HEK293 (cell line): ENCODE measurements around the gene COX6A1.

Source experiments
- CTCF ChIA-PET: fragments of 350-600 bp; formaldehyde crosslinking; extraction: SDS; loops from one replicate; lab custom pipeline; 2021; ENCODE audit warnings: antibody characterized with exemption; lab: Yijun Ruan, JAX
- POLR2A ChIA-PET: fragments of 300-600 bp; formaldehyde crosslinking; extraction: SDS; loops from one replicate; lab custom pipeline; 2020; ENCODE audit warnings: antibody characterized with exemption, inconsistent platforms; lab: Yijun Ruan, JAX
- H3K27ac ChIP-seq: fragments of 200-500 bp; sonication (Bioruptor generic); 2 replicates; pipeline ENCODE4 v1.5.1; 2014; ENCODE audit warnings: low read depth, low read length, control low read depth, inconsistent platforms; ENCODE audit errors: extremely low read depth
- H3K36me3 ChIP-seq, 2 experiments: fragments of 200-500 bp in 1 of 2; sonication (Bioruptor generic) in 1 of 2; 1 replicate in 1 of 2; 2 replicates in 1 of 2; pipeline ENCODE4 v1.5.1; 2014 to 2017; ENCODE audit warnings: inconsistent platforms in 2 of 2, low read length in 2 of 2; ENCODE audit not compliant: control insufficient read depth in 2 of 2, insufficient read depth in 1 of 2
- H3K4me1 ChIP-seq: fragments of 200-500 bp; sonication (Bioruptor generic); 2 replicates; pipeline ENCODE4 v1.5.1; 2014; ENCODE audit warnings: mild to moderate bottlenecking, low read length, inconsistent platforms; ENCODE audit not compliant: control insufficient read depth, insufficient read depth
- H3K4me3 ChIP-seq: 2 replicates; pipeline ENCODE4 v1.5.1; 2011; ENCODE audit warnings: low read depth, mild to moderate bottlenecking, control low read depth, low read length, moderate library complexity
- H3K9me3 ChIP-seq: fragments of 200-500 bp; sonication (Bioruptor generic); 2 replicates; pipeline ENCODE4 v1.5.1; 2014; ENCODE audit warnings: low read depth, low read length, inconsistent platforms; ENCODE audit not compliant: control insufficient read depth, insufficient read depth
- HIC1 ChIP-seq: fragments of 450-650 bp; formaldehyde crosslinking; IDR thresholded peaks from 2 replicates; pipeline ENCODE4 v1.5.1; 2016; ENCODE audit warnings: missing biosample characterization, missing genetic modification characterization
- PRDM6 ChIP-seq: fragments of 450-650 bp; formaldehyde crosslinking; IDR thresholded peaks from 2 replicates; pipeline ENCODE4 v1.5.1; 2017; ENCODE audit warnings: missing biosample characterization, missing genetic modification characterization
- ZBTB11 ChIP-seq: fragments of 450-650 bp; formaldehyde crosslinking; conservative IDR thresholded peaks from 2 replicates; pipeline ENCODE4 v1.5.1; 2016; ENCODE audit warnings: low read depth, missing biosample characterization, missing genetic modification characterization
- ZBTB20 ChIP-seq: fragments of 450-650 bp; formaldehyde crosslinking; IDR thresholded peaks from 2 replicates; pipeline ENCODE4 v1.5.1; 2016; ENCODE audit warnings: missing biosample characterization, missing genetic modification characterization
- ZNF280C ChIP-seq: fragments of 450-650 bp; formaldehyde crosslinking; IDR thresholded peaks from 2 replicates; pipeline ENCODE4 v1.5.1; 2016; ENCODE audit warnings: missing biosample characterization, missing genetic modification characterization
- ZNF394 ChIP-seq: fragments of 450-650 bp; formaldehyde crosslinking; IDR thresholded peaks from 2 replicates; pipeline ENCODE4 v1.5.1; 2016; ENCODE audit warnings: missing biosample characterization, missing genetic modification characterization, mild to moderate bottlenecking, moderate library complexity, borderline replicate concordance
- ZNF426 ChIP-seq: fragments of 450-650 bp; formaldehyde crosslinking; IDR thresholded peaks from 2 replicates; pipeline ENCODE4 v1.5.1; 2017; ENCODE audit warnings: missing biosample characterization, missing genetic modification characterization, mild to moderate bottlenecking, inconsistent platforms, moderate library complexity
- ZNF521 ChIP-seq: fragments of 450-650 bp; formaldehyde crosslinking; IDR thresholded peaks from 2 replicates; pipeline ENCODE4 v1.5.1; 2017; ENCODE audit warnings: missing biosample characterization, mild to moderate bottlenecking, missing genetic modification characterization
- ZNF549 ChIP-seq: fragments of 450-650 bp; IDR thresholded peaks from 2 replicates; pipeline ENCODE4 v1.5.1; 2018; ENCODE audit warnings: missing biosample characterization, missing genetic modification characterization, mild to moderate bottlenecking, inconsistent platforms, moderate library complexity
- ZNF555 ChIP-seq: fragments of 450-650 bp; formaldehyde crosslinking; conservative IDR thresholded peaks from 2 replicates; pipeline ENCODE4 v1.5.1; 2017; ENCODE audit warnings: missing biosample characterization, mild to moderate bottlenecking, missing genetic modification characterization, inconsistent platforms
- ZNF677 ChIP-seq: fragments of 450-650 bp; IDR thresholded peaks from 2 replicates; pipeline ENCODE4 v1.5.0; 2018; ENCODE audit warnings: missing biosample characterization, mild to moderate bottlenecking, missing genetic modification characterization, moderate library complexity
- ZNF76 ChIP-seq: fragments of 450-650 bp; formaldehyde crosslinking; IDR thresholded peaks from 2 replicates; pipeline ENCODE4; 2016; ENCODE audit warnings: low read depth, missing biosample characterization, missing genetic modification characterization, borderline replicate concordance
- ZNF768 ChIP-seq: fragments of 450-650 bp; formaldehyde crosslinking; IDR thresholded peaks from 2 replicates; pipeline ENCODE4 v1.5.1; 2018; ENCODE audit warnings: missing biosample characterization, mild to moderate bottlenecking, missing genetic modification characterization
- ZNF792 ChIP-seq: fragments of 450-650 bp; formaldehyde crosslinking; IDR thresholded peaks from 2 replicates; pipeline ENCODE4 v1.5.1; 2016; ENCODE audit warnings: missing biosample characterization, missing genetic modification characterization
- TF ChIP-seq, protein P1 (sequence below): fragments of 450-650 bp; formaldehyde crosslinking; IDR thresholded peaks from 2 replicates; pipeline ENCODE4 v1.5.1; 2016; ENCODE audit warnings: missing biosample characterization, missing genetic modification characterization, borderline replicate concordance
- TF ChIP-seq, protein P2 (sequence below): fragments of 450-650 bp; formaldehyde crosslinking; IDR thresholded peaks from 2 replicates; pipeline ENCODE4 v1.5.1; 2017; ENCODE audit warnings: missing biosample characterization, missing genetic modification characterization

The COX6A1 gene

DNA sequence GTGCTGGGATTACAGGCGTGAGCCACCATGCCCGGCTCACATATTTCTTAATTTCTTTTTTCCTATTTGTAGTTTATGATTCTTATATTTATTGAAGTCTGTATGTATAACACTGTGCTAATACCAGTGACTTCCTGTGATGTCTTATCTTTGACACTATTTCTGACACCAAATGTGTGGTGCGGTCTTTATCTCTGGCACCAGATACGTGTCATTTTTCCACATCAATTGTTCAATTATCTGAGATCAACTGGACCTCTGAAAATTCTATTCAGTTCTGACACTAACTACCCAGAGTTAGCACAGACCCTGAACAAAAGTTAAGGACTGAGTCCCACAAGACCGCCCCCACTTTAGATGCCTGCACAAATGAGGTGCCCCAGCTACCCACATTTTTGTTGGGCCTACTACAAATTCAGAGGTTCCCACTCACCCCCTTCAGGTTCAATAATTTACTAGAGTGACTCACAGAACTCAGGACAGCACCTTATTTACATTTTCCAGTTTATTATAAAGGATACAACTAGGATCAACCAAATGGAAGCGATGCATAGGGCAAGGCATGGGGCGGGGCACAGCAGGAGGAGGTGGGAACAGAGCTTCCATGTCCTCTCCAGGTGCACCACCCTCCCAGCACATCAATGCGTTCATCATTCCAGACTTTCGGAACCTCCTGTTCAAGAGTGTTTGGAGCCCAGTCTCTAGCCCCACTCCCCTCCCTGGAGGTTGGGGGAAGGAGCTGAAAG is 43.3 kb downstream of the COX6A1 start:
- CTCF ChIA-PET: interaction anchor here (1.7 kb wide), 1 partner anchor 15 kb away, joined by 8 read pairs; no protein-coding TSS in a partner anchor
- H3K9me3 ChIP-seq: no peaks in the 10 kb centered on the region

More for the DNA sequence above, 43.3 kb downstream of the COX6A1 start:
- no peak overlapping the region for H3K27ac ChIP-seq
- POLR2A ChIA-PET: interaction anchor here (0.7 to 1.7 kb wide), 2 partner anchors 13 to 15 kb away, joined by 4 to 7 read pairs; partner anchors contain the start of gene DYNLL1
- H3K4me1 ChIP-seq: no peaks in the 10 kb centered on the region
- H3K36me3 ChIP-seq: peaks cover 0 to 11% of the 10 kb centered on the region in 2 experiments; a peak in 2 of 3 replicates
- TF ChIP-seq, protein P1, sequence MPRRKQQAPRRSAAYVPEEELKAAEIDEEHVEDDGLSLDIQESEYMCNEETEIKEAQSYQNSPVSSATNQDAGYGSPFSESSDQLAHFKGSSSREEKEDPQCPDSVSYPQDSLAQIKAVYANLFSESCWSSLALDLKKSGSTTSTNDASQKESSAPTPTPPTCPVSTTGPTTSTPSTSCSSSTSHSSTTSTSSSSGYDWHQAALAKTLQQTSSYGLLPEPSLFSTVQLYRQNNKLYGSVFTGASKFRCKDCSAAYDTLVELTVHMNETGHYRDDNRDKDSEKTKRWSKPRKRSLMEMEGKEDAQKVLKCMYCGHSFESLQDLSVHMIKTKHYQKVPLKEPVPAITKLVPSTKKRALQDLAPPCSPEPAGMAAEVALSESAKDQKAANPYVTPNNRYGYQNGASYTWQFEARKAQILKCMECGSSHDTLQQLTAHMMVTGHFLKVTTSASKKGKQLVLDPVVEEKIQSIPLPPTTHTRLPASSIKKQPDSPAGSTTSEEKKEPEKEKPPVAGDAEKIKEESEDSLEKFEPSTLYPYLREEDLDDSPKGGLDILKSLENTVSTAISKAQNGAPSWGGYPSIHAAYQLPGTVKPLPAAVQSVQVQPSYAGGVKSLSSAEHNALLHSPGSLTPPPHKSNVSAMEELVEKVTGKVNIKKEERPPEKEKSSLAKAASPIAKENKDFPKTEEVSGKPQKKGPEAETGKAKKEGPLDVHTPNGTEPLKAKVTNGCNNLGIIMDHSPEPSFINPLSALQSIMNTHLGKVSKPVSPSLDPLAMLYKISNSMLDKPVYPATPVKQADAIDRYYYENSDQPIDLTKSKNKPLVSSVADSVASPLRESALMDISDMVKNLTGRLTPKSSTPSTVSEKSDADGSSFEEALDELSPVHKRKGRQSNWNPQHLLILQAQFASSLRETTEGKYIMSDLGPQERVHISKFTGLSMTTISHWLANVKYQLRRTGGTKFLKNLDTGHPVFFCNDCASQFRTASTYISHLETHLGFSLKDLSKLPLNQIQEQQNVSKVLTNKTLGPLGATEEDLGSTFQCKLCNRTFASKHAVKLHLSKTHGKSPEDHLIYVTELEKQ: no peak
- no peak for TF ChIP-seq ZNF426 (tag by site-specific recombination)
- TF ChIP-seq ZNF280C (tag by site-specific recombination): no peak
- TF ChIP-seq, protein P2, sequence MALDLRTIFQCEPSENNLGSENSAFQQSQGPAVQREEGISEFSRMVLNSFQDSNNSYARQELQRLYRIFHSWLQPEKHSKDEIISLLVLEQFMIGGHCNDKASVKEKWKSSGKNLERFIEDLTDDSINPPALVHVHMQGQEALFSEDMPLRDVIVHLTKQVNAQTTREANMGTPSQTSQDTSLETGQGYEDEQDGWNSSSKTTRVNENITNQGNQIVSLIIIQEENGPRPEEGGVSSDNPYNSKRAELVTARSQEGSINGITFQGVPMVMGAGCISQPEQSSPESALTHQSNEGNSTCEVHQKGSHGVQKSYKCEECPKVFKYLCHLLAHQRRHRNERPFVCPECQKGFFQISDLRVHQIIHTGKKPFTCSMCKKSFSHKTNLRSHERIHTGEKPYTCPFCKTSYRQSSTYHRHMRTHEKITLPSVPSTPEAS (tag by site-specific recombination): no peak
- no peak for TF ChIP-seq ZNF792
- no peak for TF ChIP-seq ZNF76 (tag by site-specific recombination)
- TF ChIP-seq ZNF555 (tag by site-specific recombination): no peak
- no peak for TF ChIP-seq ZNF768
- TF ChIP-seq ZNF521 (tag by site-specific recombination): no peak
- TF ChIP-seq ZNF549 (tag by site-specific recombination): no peak
- TF ChIP-seq HIC1 (tag by site-specific recombination): no peak
- TF ChIP-seq ZBTB20 (tag by site-specific recombination): no peak
- TF ChIP-seq PRDM6 (tag by site-specific recombination): no peak
- TF ChIP-seq ZBTB11 (tag by site-specific recombination): no peak
- no peak for TF ChIP-seq ZNF677 (tag by site-specific recombination)
- TF ChIP-seq ZNF394 (tag by site-specific recombination): no peak
- TF ChIP-seq, all 188 proteins: peak for 0
- no peak overlapping the region for H3K4me3 ChIP-seq
